Hypothalamus (tissue), 51 donors: ENCODE measurements around the gene CREB3L1.

Experiments
- DNase-seq, 51 donors: peaks; one replicate each; lab custom pipeline; 2025; lab: John Stamatoyannopoulos, UW

The CREB3L1 gene

GRCh38 chr11:46357483-46357936, 80.0 kb downstream of the CREB3L1 start:
- no peak for DNase-seq

GRCh38 chr11:46359953-46360352, 82.5 kb downstream of the CREB3L1 start:
- DNase-seq, result no peak

- DNase-seq, result no peak
Measured at GRCh38 chr11:46360878-46361277, 83.4 kb downstream of the CREB3L1 start.

GRCh38 chr11:46361283-46362155, 84.1 kb downstream of the CREB3L1 start:
- DNase-seq, result peak in 19 of 51 donors; percentile 16 to 73 (median 38)

GRCh38 chr11:46362156-46363030, 84.9 kb downstream of the CREB3L1 start:
- peak in 1 of 51 donors; percentile 57 for DNase-seq

GRCh38 chr11:46363031-46363407, 85.6 kb downstream of the CREB3L1 start:
- peak in 33 of 51 donors; percentile 22 to 73 (median 51) for DNase-seq

- DNase-seq, result peak in 40 of 51 donors; percentile 25 to 89 (median 70)
Measured at GRCh38 chr11:46363455-46364005, 86.1 kb downstream of the CREB3L1 start.

GRCh38 chr11:46364056-46364455, 86.6 kb downstream of the CREB3L1 start:
- DNase-seq, result no peak

- DNase-seq, result no peak
Measured at GRCh38 chr11:46364791-46365190, 87.3 kb downstream of the CREB3L1 start.

GRCh38 chr11:46366260-46366659, 88.8 kb downstream of the CREB3L1 start:
- DNase-seq, result no peak

GRCh38 chr11:46366661-46367161, 89.2 kb downstream of the CREB3L1 start:
- no peak for DNase-seq

GRCh38 chr11:46367244-46367915, 89.9 kb downstream of the CREB3L1 start:
- peak in 40 of 51 donors; percentile 13 to 82 (median 53) for DNase-seq

- no peak for DNase-seq
Measured at GRCh38 chr11:46367916-46368267, 90.4 kb downstream of the CREB3L1 start.

- DNase-seq, result peak in 9 of 51 donors; percentile 11 to 34 (median 20)
Measured at GRCh38 chr11:46369458-46370152, 92.1 kb downstream of the CREB3L1 start.

GRCh38 chr11:46370253-46370652, 92.8 kb downstream of the CREB3L1 start:
- no peak for DNase-seq
